ENCODE data around the gene ENDOD1. TPM values are rescaled to one million over a fixed set of nuclear protein-coding genes. Genes with fewer than 3 reads are reported as not detected.

ENDOD1 gene
- total RNA-seq, 1 experiment from 2014 or later = 0.87 TPM

DNA sequence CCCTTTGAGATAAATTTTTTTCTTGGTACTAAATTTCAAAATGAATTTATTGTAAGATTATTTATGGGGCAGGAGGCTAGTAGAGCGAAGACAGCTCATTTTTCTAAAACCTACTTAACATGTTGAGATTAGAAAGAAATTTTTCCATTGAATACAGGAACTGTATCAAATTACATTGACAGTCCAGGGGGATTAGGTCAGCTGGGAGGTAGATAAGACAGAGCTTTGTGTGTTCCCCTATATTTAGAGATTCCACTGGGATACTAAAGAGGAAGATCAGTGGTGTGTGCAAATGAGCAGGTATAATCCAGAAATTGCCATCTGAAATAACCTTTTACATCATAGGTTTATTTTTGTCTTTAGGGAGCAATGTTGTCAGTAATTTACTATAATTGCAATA is 32.1 kb downstream of the ENDOD1 start:
- no peak overlapping the region for H3T11ph ChIP-seq (ENCODE audit: low read length)
- H3K56ac ChIP-seq (ENCODE audit: insufficient read length, low read depth, low read length) = no peak overlapping the region
- H2AFZ ChIP-seq (ENCODE audit: low read length) = no peak overlapping the region
- TF ChIP-seq, protein P1, sequence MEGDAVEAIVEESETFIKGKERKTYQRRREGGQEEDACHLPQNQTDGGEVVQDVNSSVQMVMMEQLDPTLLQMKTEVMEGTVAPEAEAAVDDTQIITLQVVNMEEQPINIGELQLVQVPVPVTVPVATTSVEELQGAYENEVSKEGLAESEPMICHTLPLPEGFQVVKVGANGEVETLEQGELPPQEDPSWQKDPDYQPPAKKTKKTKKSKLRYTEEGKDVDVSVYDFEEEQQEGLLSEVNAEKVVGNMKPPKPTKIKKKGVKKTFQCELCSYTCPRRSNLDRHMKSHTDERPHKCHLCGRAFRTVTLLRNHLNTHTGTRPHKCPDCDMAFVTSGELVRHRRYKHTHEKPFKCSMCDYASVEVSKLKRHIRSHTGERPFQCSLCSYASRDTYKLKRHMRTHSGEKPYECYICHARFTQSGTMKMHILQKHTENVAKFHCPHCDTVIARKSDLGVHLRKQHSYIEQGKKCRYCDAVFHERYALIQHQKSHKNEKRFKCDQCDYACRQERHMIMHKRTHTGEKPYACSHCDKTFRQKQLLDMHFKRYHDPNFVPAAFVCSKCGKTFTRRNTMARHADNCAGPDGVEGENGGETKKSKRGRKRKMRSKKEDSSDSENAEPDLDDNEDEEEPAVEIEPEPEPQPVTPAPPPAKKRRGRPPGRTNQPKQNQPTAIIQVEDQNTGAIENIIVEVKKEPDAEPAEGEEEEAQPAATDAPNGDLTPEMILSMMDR (conservative IDR thresholded peaks at IDR 0.05) = no peak
- H3K18ac ChIP-seq (ENCODE audit: insufficient read length, low read depth, low read length) = no peak overlapping the region
- no CpG with 5 or more reads among the region's 1 CpG for WGBS (ENCODE audit: extremely low coverage, insufficient read length, low lambda C conversion rate)
- H4K8ac ChIP-seq (replicated peaks; ENCODE audit: insufficient read length, low read depth, low read length) = no peak overlapping the region
- no peak overlapping the region for H2BK20ac ChIP-seq (ENCODE audit: low read depth, low read length, poor library complexity, severe bottlenecking)
- H2BK5ac ChIP-seq (ENCODE audit: insufficient read length, low read length) = no peak overlapping the region
- H3K27ac Mint-ChIP-seq = no peak overlapping the region
- no peak overlapping the region for H3K9ac ChIP-seq (ENCODE audit: extremely low read depth, insufficient read length, low read length)
- no peak overlapping the region for H3K14ac ChIP-seq (ENCODE audit: insufficient read depth, low read length)
- H2AK5ac ChIP-seq (ENCODE audit: insufficient read length, low read length) = no peak overlapping the region
- H2BK15ac ChIP-seq (ENCODE audit: low read depth, low read length) = no peak overlapping the region
- H4K91ac ChIP-seq (ENCODE audit: insufficient read length, low read depth, low read length) = no peak overlapping the region
- H3K79me1 ChIP-seq (ENCODE audit: insufficient read depth, low read depth, low read length, poor library complexity, severe bottlenecking) = no peaks in the 10 kb centered on the region
- no peak for DNase-seq
- H3K27me3 Mint-ChIP-seq (ENCODE audit: low read depth) = no peaks in the 10 kb centered on the region; the same call in 1 of the 2 replicates
- H3K9me3 ChIP-seq (ENCODE audit: control insufficient read depth, low read depth, low read length) = no peaks in the 10 kb centered on the region
- no peak overlapping the region for H3K4me2 ChIP-seq (ENCODE audit: insufficient read depth, insufficient read length, low read length)
- H3K4me1 ChIP-seq (ENCODE audit: insufficient read depth, low read length) = no peaks in the 10 kb centered on the region
- no peaks in the 10 kb centered on the region for H3K23me2 ChIP-seq (ENCODE audit: insufficient read length, low read depth, low read length, poor library complexity, severe bottlenecking)
- no peak overlapping the region for H3K4ac ChIP-seq (ENCODE audit: low read depth, low read length)
- no peaks in the 10 kb centered on the region for H4K20me1 ChIP-seq (ENCODE audit: control insufficient read depth, insufficient read depth, insufficient read length)
- no peaks in the 10 kb centered on the region for H3K36me3 Mint-ChIP-seq (ENCODE audit: insufficient read depth in 1 of 3, low read depth in 3 of 3)
- no peaks in the 10 kb centered on the region for H3K27me3 ChIP-seq (ENCODE audit: insufficient read depth, low read length)
- H3K79me2 ChIP-seq (ENCODE audit: insufficient read depth, low read length) = no peaks in the 10 kb centered on the region
- H3K9me3 Mint-ChIP-seq = no peaks in the 10 kb centered on the region
- H2BK12ac ChIP-seq (ENCODE audit: insufficient read length, low read depth, low read length) = no peak overlapping the region
- no peak overlapping the region for H3K23ac ChIP-seq (ENCODE audit: insufficient read length, low read depth, low read length)
- H3K27ac ChIP-seq (ENCODE audit: insufficient read length, low read depth, low read length) = no peak overlapping the region
- no peak overlapping the region for H3K4me3 Mint-ChIP-seq
- H4K5ac ChIP-seq (ENCODE audit: insufficient read length, low read depth, low read length) = no peak overlapping the region
- no peak overlapping the region for H2BK120ac ChIP-seq (ENCODE audit: low read depth, low read length, poor library complexity, severe bottlenecking)
- H3K4me1 Mint-ChIP-seq = no peaks in the 10 kb centered on the region

Data from H9 (cell line).